ENCODE results near the gene HS1BP3. TPM values are rescaled to one million over a fixed set of nuclear protein-coding genes. Genes with fewer than 3 reads are reported as not detected.

The HS1BP3 gene
- total and polyA plus RNA-seq, 2 of the 13 experiments (the other 11 are each of a cell fraction or from before 2014, with no cell fraction given) = 15.2 to 22.0 TPM

DNA sequence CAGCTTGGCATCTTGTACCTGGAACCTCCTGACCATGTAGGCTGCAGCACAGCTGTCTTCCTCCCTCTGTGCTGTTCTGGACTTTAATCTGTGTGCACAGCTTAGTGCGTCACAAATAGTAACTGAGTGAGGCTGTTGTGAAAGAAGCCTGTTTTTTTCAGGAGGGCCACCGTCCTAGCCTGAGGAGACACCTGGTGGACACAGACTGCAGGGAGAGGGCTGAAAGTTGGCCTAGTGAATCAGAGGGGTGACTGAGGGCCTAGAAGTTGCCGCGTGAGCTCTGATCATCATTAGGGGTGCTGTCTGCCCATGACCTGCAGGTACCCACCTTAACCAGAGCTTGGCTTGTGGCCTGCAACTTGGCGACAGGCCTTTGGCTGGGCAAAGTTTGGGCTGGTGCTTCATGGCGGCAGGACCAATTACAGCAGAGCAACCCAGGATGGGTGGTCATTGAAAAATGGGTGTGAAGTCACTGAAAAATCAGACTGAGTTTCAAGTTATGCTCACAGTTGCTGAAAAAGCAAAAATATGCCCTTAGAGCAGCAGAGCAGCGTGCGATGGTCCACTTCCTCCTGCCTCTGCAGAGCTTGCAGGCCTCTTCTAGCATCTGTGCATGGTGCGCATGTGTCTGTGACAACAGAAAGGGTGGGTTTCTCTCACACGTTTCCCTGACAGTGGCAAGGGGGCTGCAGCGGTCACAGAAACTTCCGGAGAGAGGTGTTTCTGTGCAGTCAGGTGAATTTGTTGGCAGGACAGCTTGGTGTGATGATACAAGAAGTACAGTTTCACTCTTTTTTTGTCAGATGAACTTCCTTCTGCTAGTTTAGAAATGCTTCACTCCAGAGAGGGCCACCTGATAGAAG lies 25.7 kb upstream of the HS1BP3 start (continued):
- TF ChIP-seq ZNF317 (CRISPR knock-in tag; IDR thresholded peaks at IDR 0.05) = 0 out of 2 replicates have a peak, but pooled peaks have one; percentile 43
- TF ChIP-seq SPEN (CRISPR knock-in tag; IDR thresholded peaks at IDR 0.05; ENCODE audit: low read depth) = peak; percentile 89
- TF ChIP-seq, protein P1, sequence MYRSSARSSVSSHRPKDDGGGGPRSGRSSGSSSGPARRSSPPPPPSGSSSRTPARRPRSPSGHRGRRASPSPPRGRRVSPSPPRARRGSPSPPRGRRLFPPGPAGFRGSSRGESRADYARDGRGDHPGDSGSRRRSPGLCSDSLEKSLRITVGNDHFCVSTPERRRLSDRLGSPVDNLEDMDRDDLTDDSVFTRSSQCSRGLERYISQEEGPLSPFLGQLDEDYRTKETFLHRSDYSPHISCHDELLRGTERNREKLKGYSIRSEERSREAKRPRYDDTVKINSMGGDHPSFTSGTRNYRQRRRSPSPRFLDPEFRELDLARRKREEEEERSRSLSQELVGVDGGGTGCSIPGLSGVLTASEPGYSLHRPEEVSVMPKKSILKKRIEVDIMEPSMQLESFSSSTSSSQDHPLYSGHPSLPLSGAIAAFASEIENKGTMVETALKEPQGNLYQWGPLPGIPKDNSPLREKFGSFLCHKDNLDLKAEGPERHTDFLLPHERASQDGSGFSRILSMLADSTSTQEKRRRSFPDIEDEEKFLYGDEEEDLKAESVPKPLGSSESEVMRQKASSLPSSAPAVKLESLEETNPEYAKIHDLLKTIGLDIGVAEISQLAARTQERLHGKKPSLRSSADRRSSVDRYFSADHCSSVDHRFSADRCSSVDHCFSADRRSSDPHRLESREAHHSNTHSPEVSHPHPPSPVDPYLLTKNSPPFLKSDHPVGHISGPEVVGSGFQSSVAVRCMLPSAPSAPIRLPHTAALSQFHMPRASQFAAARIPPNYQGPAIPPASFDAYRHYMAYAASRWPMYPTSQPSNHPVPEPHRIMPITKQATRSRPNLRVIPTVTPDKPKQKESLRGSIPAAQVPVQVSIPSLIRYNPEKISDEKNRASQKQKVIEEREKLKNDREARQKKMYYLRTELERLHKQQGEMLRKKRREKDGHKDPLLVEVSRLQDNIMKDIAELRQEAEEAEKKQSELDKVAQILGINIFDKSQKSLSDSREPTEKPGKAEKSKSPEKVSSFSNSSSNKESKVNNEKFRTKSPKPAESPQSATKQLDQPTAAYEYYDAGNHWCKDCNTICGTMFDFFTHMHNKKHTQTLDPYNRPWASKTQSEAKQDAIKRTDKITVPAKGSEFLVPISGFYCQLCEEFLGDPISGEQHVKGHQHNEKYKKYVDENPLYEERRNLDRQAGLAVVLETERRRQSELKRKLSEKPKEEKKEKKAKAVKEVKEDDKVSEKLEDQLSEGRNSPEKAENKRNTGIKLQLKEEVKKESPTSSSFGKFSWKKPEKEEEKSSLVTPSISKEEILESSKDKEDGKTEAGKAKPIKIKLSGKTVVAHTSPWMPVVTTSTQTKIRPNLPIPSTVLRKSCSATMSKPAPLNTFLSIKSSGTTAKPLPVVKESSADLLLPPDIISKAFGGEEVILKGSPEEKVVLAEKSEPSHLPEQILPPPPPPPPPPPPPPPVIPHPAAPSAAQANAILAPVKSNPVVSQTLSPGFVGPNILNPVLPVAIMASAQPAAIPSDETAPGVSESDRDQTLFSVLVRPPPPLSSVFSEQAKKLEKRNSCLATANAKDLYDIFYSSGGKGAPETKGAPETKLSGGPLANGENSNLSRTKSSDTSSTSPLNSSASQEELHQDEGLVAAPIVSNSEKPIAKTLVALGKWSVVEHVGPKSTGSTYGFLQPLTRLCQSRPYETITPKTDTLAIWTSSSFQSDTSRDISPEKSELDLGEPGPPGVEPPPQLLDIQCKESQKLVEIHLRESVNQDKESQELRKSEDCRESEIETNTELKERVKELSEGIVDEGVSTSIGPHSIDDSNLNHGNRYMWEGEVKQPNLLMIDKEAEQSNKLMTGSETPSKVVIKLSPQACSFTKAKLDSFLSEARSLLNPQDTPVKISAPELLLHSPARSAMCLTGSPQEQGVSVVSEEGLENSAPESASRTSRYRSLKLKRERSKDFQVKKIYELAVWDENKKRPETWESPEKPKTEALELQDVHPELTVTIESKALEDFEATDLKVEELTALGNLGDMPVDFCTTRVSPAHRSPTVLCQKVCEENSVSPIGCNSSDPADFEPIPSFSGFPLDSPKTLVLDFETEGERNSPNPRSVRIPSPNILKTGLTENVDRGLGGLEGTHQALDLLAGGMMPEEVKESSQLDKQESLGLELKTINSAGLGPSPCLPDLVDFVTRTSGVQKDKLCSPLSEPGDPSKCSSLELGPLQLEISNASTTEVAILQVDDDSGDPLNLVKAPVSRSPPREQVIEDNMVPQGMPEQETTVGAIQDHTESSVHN (CRISPR knock-in tag; IDR thresholded peaks at IDR 0.05) = no peak; the same call in 1 of the 2 replicates
- TF ChIP-seq, protein P2, sequence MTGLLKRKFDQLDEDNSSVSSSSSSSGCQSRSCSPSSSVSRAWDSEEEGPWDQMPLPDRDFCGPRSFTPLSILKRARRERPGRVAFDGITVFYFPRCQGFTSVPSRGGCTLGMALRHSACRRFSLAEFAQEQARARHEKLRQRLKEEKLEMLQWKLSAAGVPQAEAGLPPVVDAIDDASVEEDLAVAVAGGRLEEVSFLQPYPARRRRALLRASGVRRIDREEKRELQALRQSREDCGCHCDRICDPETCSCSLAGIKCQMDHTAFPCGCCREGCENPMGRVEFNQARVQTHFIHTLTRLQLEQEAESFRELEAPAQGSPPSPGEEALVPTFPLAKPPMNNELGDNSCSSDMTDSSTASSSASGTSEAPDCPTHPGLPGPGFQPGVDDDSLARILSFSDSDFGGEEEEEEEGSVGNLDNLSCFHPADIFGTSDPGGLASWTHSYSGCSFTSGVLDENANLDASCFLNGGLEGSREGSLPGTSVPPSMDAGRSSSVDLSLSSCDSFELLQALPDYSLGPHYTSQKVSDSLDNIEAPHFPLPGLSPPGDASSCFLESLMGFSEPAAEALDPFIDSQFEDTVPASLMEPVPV (CRISPR knock-in tag; IDR thresholded peaks at IDR 0.05) = peak; percentile 66; the same call in 1 of the 2 replicates
- TF ChIP-seq ZNF354B (CRISPR knock-in tag; IDR thresholded peaks at IDR 0.05) = 0 out of 2 replicates have a peak, but pooled peaks have one; percentile 25
- TF ChIP-seq ZNF510 (CRISPR knock-in tag; IDR thresholded peaks at IDR 0.05; ENCODE audit: low read depth) = 0 out of 2 replicates have a peak, but pooled peaks have one; percentile 49
- TF ChIP-seq, protein P3, sequence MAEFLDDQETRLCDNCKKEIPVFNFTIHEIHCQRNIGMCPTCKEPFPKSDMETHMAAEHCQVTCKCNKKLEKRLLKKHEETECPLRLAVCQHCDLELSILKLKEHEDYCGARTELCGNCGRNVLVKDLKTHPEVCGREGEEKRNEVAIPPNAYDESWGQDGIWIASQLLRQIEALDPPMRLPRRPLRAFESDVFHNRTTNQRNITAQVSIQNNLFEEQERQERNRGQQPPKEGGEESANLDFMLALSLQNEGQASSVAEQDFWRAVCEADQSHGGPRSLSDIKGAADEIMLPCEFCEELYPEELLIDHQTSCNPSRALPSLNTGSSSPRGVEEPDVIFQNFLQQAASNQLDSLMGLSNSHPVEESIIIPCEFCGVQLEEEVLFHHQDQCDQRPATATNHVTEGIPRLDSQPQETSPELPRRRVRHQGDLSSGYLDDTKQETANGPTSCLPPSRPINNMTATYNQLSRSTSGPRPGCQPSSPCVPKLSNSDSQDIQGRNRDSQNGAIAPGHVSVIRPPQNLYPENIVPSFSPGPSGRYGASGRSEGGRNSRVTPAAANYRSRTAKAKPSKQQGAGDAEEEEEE (CRISPR knock-in tag; IDR thresholded peaks at IDR 0.05; ENCODE audit: borderline replicate concordance) = no peak; the same call in 1 of the 2 replicates
- peak; percentile 87 for TF ChIP-seq AKAP8 (CRISPR knock-in tag; IDR thresholded peaks at IDR 0.05)
- no peak for TF ChIP-seq ZNF737 (CRISPR knock-in tag; IDR thresholded peaks at IDR 0.05; ENCODE audit: borderline replicate concordance)
- peak; percentile 83; the same call in 1 of the 2 replicates for TF ChIP-seq ZBTB26 (CRISPR knock-in tag; IDR thresholded peaks at IDR 0.05; ENCODE audit: borderline replicate concordance)
- TF ChIP-seq SNAI1 (CRISPR knock-in tag; IDR thresholded peaks at IDR 0.05; ENCODE audit: borderline replicate concordance) = peak; percentile 68; the same call in 1 of the 2 replicates
- TF ChIP-seq ASH2L (IDR thresholded peaks at IDR 0.05; ENCODE audit: insufficient read length, low read depth, low read length) = peak; percentile 27

Measured in HepG2 (cell line).